Parathyroid adenoma (tissue), 2 donors: ENCODE data around the gene CMTM2.
A peak's percentile ranks its signal among the peaks of the same experiment; 100 is the strongest.

Experiments
- H2AFZ ChIP-seq: fragments of 300-600 bp; sonication (generic); one replicate; pipeline ENCODE4 v1.7.0; 2017; ENCODE audit warnings: antibody characterized with exemption, mild to moderate bottlenecking
- H3K27ac ChIP-seq: fragments of 300-600 bp; sonication (generic); one replicate; pipeline ENCODE4 v1.7.0; 2017
- H3K27me3 ChIP-seq: fragments of 300-600 bp; sonication (generic); one replicate; pipeline ENCODE4 v1.7.0; 2017; ENCODE audit warnings: low read length; ENCODE audit not compliant: control insufficient read depth, insufficient read depth
- H3K36me3 ChIP-seq: fragments of 300-600 bp; sonication (generic); one replicate; pipeline ENCODE4 v1.7.0; 2017; ENCODE audit warnings: low read length; ENCODE audit not compliant: control insufficient read depth, insufficient read depth
- H3K4me1 ChIP-seq: fragments of 300-600 bp; sonication (generic); one replicate; pipeline ENCODE4 v1.7.0; 2017; ENCODE audit warnings: control low read depth
- H3K4me2 ChIP-seq: fragments of 300-600 bp; sonication (generic); one replicate; pipeline ENCODE4 v1.7.0; 2017; ENCODE audit warnings: low read length
- H3K4me3 ChIP-seq: fragments of 300-600 bp; sonication (generic); one replicate; pipeline ENCODE4 v1.7.0; 2017; ENCODE audit warnings: low read depth, low read length
- H3K79me2 ChIP-seq: fragments of 300-600 bp; sonication (generic); one replicate; pipeline ENCODE4 v1.7.0; 2017; ENCODE audit warnings: control low read depth
- H3K9ac ChIP-seq: fragments of 300-600 bp; sonication (generic); one replicate; pipeline ENCODE4 v1.7.0; 2017; ENCODE audit warnings: mild to moderate bottlenecking
- H3K9me3 ChIP-seq: fragments of 300-600 bp; sonication (generic); one replicate; pipeline ENCODE4 v1.7.0; 2017; ENCODE audit warnings: low read length; ENCODE audit not compliant: control insufficient read depth
- CTCF ChIP-seq: fragments of 300-600 bp; sonication (generic); IDR thresholded peaks from one replicate; pipeline ENCODE4 v1.7.0; 2017; ENCODE audit warnings: antibody characterized with exemption, mild to moderate bottlenecking
- donor health status: primary hyperparathyroidism.

Gene CMTM2

GRCh38 chr16:66598111-66598510 is 18.8 kb downstream of the CMTM2 start:
- no peaks in the 10 kb centered on the region for H3K27me3 ChIP-seq
- no peak overlapping the region for H3K27ac ChIP-seq
- no peak overlapping the region for H2AFZ ChIP-seq
- H3K4me1 ChIP-seq: no peaks in the 10 kb centered on the region
- H3K36me3 ChIP-seq: no peaks in the 10 kb centered on the region
- H3K9me3 ChIP-seq: no peaks in the 10 kb centered on the region
- H3K4me2 ChIP-seq: no peak overlapping the region
- no peak overlapping the region for H3K9ac ChIP-seq
- TF ChIP-seq CTCF: no peak
- H3K79me2 ChIP-seq: no peaks in the 10 kb centered on the region
- no peak overlapping the region for H3K4me3 ChIP-seq

- no peaks in the 10 kb centered on the region for H3K27me3 ChIP-seq
- no peak overlapping the region for H3K4me3 ChIP-seq
- H3K79me2 ChIP-seq: no peaks in the 10 kb centered on the region
- H3K4me2 ChIP-seq: no peak overlapping the region
- no peaks in the 10 kb centered on the region for H3K9me3 ChIP-seq
- H3K27ac ChIP-seq: no peak overlapping the region
- H3K4me1 ChIP-seq: no peaks in the 10 kb centered on the region
- no peaks in the 10 kb centered on the region for H3K36me3 ChIP-seq
- H3K9ac ChIP-seq: no peak overlapping the region
- H2AFZ ChIP-seq: no peak overlapping the region
- no peak for TF ChIP-seq CTCF
Measured at GRCh38 chr16:66599726-66600125, 20.5 kb downstream of the CMTM2 start.

- TF ChIP-seq CTCF: no peak
- Histone ChIP-seq H3K9me3 (no peaks in the 10 kb centered on the region), H3K27me3 (no peaks in the 10 kb centered on the region), H3K4me1 (no peaks in the 10 kb centered on the region), H3K4me3 (no peak overlapping the region), H2AFZ (no peak overlapping the region), H3K79me2 (no peaks in the 10 kb centered on the region), H3K27ac (no peak overlapping the region), H3K9ac (no peak overlapping the region), H3K36me3 (no peaks in the 10 kb centered on the region), H3K4me2 (no peak overlapping the region)
Measured at GRCh38 chr16:66600477-66600876, 21.2 kb downstream of the CMTM2 start.

- Histone ChIP-seq H3K27me3 (no peaks in the 10 kb centered on the region), H3K9me3 (no peaks in the 10 kb centered on the region), H3K36me3 (no peaks in the 10 kb centered on the region), H3K4me1 (no peaks in the 10 kb centered on the region), H3K9ac (no peak overlapping the region), H3K4me2 (no peak overlapping the region), H3K4me3 (no peak overlapping the region), H2AFZ (no peak overlapping the region), H3K79me2 (no peaks in the 10 kb centered on the region), H3K27ac (no peak overlapping the region)
- no peak for TF ChIP-seq CTCF
Measured at GRCh38 chr16:66601471-66601870, 22.2 kb downstream of the CMTM2 start.

GRCh38 chr16:66603537-66604375 is 24.5 kb downstream of the CMTM2 start:
- Histone ChIP-seq H3K27me3 (no peaks in the 10 kb centered on the region), H3K4me3 (no peak overlapping the region), H3K4me2 (peak overlapping the region; percentile 32), H3K79me2 (no peaks in the 10 kb centered on the region), H3K9me3 (no peaks in the 10 kb centered on the region), H3K4me1 (peaks cover 12% of the 10 kb centered on the region), H2AFZ (peak overlapping the region; percentile 75), H3K9ac (no peak overlapping the region), H3K27ac (no peak overlapping the region), H3K36me3 (no peaks in the 10 kb centered on the region)
- TF ChIP-seq CTCF: no peak
